Right lobe of liver (tissue), 4 donors: ENCODE measurements around the gene ASB9.

ENCODE experiments used
- CTCF ChIP-seq, 4 donors: fragments of 200-600 bp in 3 of 4; fragments of 450-650 bp in 1 of 4; IDR thresholded peaks; one replicate each; pipeline versions ENCODE4 v1.5.1 to v1.8.0; 2016 to 2022; ENCODE audit warnings: antibody characterized with exemption in 4 of 4, mild to moderate bottlenecking in 2 of 4
- POLR2A ChIP-seq: fragments of 450-650 bp; IDR thresholded peaks from one replicate; pipeline ENCODE4 v1.6.1; 2017; ENCODE audit warnings: antibody characterized with exemption, mild to moderate bottlenecking
- donor health status: DM: no; HTN: no; CAD: no.
- donor health status: DM: no; HTN: no; CAD: no.
- donor health status: DM: no; HTN: yes; CAD: no.

GRCh38 chrX:15269120-15269519 is 763 bp downstream of the ASB9 start:
- TF ChIP-seq CTCF (IDR thresholded peaks at IDR 0.05) (no peak), POLR2A (no peak)
